ENCODE data around the gene P4HB. TPM values are rescaled to one million over a fixed set of nuclear protein-coding genes. Genes with fewer than 3 reads are reported as not detected.
A peak's percentile ranks its signal among the peaks of the same experiment; 100 is the strongest.

The P4HB gene
- total and polyA plus RNA-seq, 12 donors: 244 to 801 (median 332) TPM

GRCh38 chr17:81846743-81847689, 13.3 kb downstream of the P4HB start:
- no peak for TF ChIP-seq CTCF (IDR thresholded peaks at IDR 0.05)
- H3K9me3 ChIP-seq: no peaks in the 10 kb centered on the region
- 80 to 85% methylated on average over 24 of the region's 24 CpGs for WGBS, 2 donors
- no peak overlapping the region for H3K27ac ChIP-seq
- intact Hi-C loops (cut with DNase I): no loop called here
- no peak for DNase-seq
- no peak for ATAC-seq
- no peak overlapping the region for H3K4me3 ChIP-seq
- H3K4me1 ChIP-seq: no peaks in the 10 kb centered on the region
- peaks cover 22 to 99% (median 65%) of the 10 kb centered on the region in 9 donors for H3K36me3 ChIP-seq
- H3K27me3 ChIP-seq: no peaks in the 10 kb centered on the region

- intact Hi-C loops (cut with DNase I): no loop called here
- DNase-seq (no peak), ATAC-seq (peak in 1 of 8 donors; percentile 29)
- Histone ChIP-seq H3K27ac (no peak overlapping the region), H3K36me3 (peaks cover 21 to 90% (median 61%) of the 10 kb centered on the region in 9 donors), H3K9me3 (no peaks in the 10 kb centered on the region), H3K27me3 (no peaks in the 10 kb centered on the region), H3K4me3 (no peak overlapping the region), H3K4me1 (peaks cover 0 to 7% (median 5%) of the 10 kb centered on the region in 9 donors)
- TF ChIP-seq CTCF (IDR thresholded peaks at IDR 0.05): no peak
- 94 to 95% methylated on average over 38 of the region's 38 CpGs for WGBS, 2 donors
Observed at GRCh38 chr17:81845881-81846742, 14.2 kb downstream of the P4HB start.

- Histone ChIP-seq H3K27ac (no peak overlapping the region), H3K36me3 (peaks cover 21 to 83% (median 57%) of the 10 kb centered on the region in 9 donors), H3K4me1 (peaks cover 0 to 14% (median 9%) of the 10 kb centered on the region in 9 donors), H3K4me3 (no peak overlapping the region), H3K27me3 (no peaks in the 10 kb centered on the region), H3K9me3 (no peaks in the 10 kb centered on the region)
- WGBS, 2 donors: 86 to 92% methylated on average over 13 of the region's 13 CpGs
- TF ChIP-seq CTCF (IDR thresholded peaks at IDR 0.05): no peak
- no peak for DNase-seq
- ATAC-seq: no peak
- intact Hi-C loops (cut with DNase I): no loop called here
Observed at GRCh38 chr17:81845361-81845760, 15.0 kb downstream of the P4HB start.

- ATAC-seq: no peak
- no peak for TF ChIP-seq CTCF (IDR thresholded peaks at IDR 0.05)
- H3K4me1 ChIP-seq: peaks cover 0 to 17% (median 9%) of the 10 kb centered on the region in 9 donors
- no peak for DNase-seq
- 83 to 90% methylated on average over 13 of the region's 13 CpGs for WGBS, 2 donors
- H3K27me3 ChIP-seq: no peaks in the 10 kb centered on the region
- intact Hi-C loops (cut with DNase I): no loop called here
- no peaks in the 10 kb centered on the region for H3K9me3 ChIP-seq
- H3K4me3 ChIP-seq: no peak overlapping the region
- peaks cover 21 to 78% (median 56%) of the 10 kb centered on the region in 9 donors for H3K36me3 ChIP-seq
- no peak overlapping the region for H3K27ac ChIP-seq
Observed at GRCh38 chr17:81844887-81845286, 15.4 kb downstream of the P4HB start.

Measured in heart right ventricle (tissue), 16 donors.